HepG2 (cell line): Measurements from ENCODE around the gene MLH1. TPM values are rescaled to one million over a fixed set of nuclear protein-coding genes. Genes with fewer than 3 reads are reported as not detected.
A peak's percentile ranks its signal among the peaks of the same experiment; 100 is the strongest.

Source experiments
- AGO2 ChIP-seq: fragments of 200-400 bp; formaldehyde crosslinking; optimal IDR thresholded peaks from 2 replicates; pipeline ENCODE3; 2017; ENCODE audit warnings: mild to moderate bottlenecking, low read depth, low read length, moderate library complexity
- GFI1 ChIP-seq: sonication (generic); formaldehyde crosslinking; IDR thresholded peaks from 2 replicates; pipeline ENCODE4 v1.5.0; 2020; ENCODE audit warnings: missing genetic modification reagents, mild to moderate bottlenecking, borderline replicate concordance
- KDM2A ChIP-seq: sonication (generic); formaldehyde crosslinking; IDR thresholded peaks from 2 replicates; pipeline ENCODE4 v1.4.0; 2020; ENCODE audit warnings: low read depth, missing genetic modification reagents, borderline replicate concordance
- KDM5B ChIP-seq: sonication (generic); formaldehyde crosslinking; IDR thresholded peaks from 2 replicates; pipeline ENCODE4 v1.4.0; 2020; ENCODE audit warnings: missing genetic modification reagents, mild to moderate bottlenecking, borderline replicate concordance
- KMT2B ChIP-seq: IDR thresholded peaks from 2 replicates; pipeline ENCODE4 v1.6.1; 2016; ENCODE audit warnings: missing genetic modification reagents, missing compliant biosample characterization
- MYNN ChIP-seq: sonication (generic); formaldehyde crosslinking; IDR thresholded peaks from 2 replicates; pipeline ENCODE4 v1.4.0; 2020; ENCODE audit warnings: mild to moderate bottlenecking, low read depth, missing genetic modification reagents
- NFKBIZ ChIP-seq: IDR thresholded peaks from 2 replicates; pipeline ENCODE4 v1.6.1; 2018; ENCODE audit warnings: missing genetic modification reagents, missing compliant biosample characterization
- PHB2 ChIP-seq: fragments of 450-650 bp; IDR thresholded peaks from 2 replicates; pipeline ENCODE4 v1.6.1; 2018; ENCODE audit not compliant: partially characterized antibody
- TARDBP ChIP-seq: sonication (generic); formaldehyde crosslinking; IDR thresholded peaks from 2 replicates; pipeline ENCODE4 v1.8.0; 2022; ENCODE audit warnings: mild to moderate bottlenecking, missing genetic modification reagents
- U2AF2 ChIP-seq: fragments of 200-400 bp; formaldehyde crosslinking; IDR thresholded peaks from 2 replicates; pipeline ENCODE4 v1.6.1; 2017; ENCODE audit warnings: low read depth, mild to moderate bottlenecking, low read length
- ZFP36L2 ChIP-seq: sonication (generic); formaldehyde crosslinking; IDR thresholded peaks from 2 replicates; pipeline ENCODE4 v1.4.0; 2020; ENCODE audit warnings: missing genetic modification reagents
- ZNF235 ChIP-seq: sonication (generic); formaldehyde crosslinking; IDR thresholded peaks from 2 replicates; pipeline ENCODE4 v1.8.1; 2023; ENCODE audit warnings: mild to moderate bottlenecking, missing genetic modification reagents, borderline replicate concordance
- ZNF510 ChIP-seq: sonication (generic); formaldehyde crosslinking; IDR thresholded peaks from 2 replicates; pipeline ENCODE4 v1.4.0; 2020; ENCODE audit warnings: low read depth, mild to moderate bottlenecking, missing genetic modification reagents
- ZNF7 ChIP-seq: IDR thresholded peaks from 2 replicates; pipeline ENCODE4 v1.6.1; 2016; ENCODE audit warnings: missing biosample characterization, missing genetic modification reagents
- ZNF776 ChIP-seq: sonication (generic); formaldehyde crosslinking; IDR thresholded peaks from 2 replicates; pipeline ENCODE4 v1.4.0; 2020; ENCODE audit warnings: mild to moderate bottlenecking, missing genetic modification reagents
- ZNF850 ChIP-seq: sonication (generic); formaldehyde crosslinking; conservative IDR thresholded peaks from 2 replicates; pipeline ENCODE4 v1.9.0; 2021; ENCODE audit warnings: mild to moderate bottlenecking, missing genetic modification reagents
- ZSCAN22 ChIP-seq: sonication (generic); formaldehyde crosslinking; IDR thresholded peaks from 2 replicates; pipeline ENCODE4 v1.4.0; 2020; ENCODE audit warnings: mild to moderate bottlenecking, missing genetic modification reagents
- polyA plus RNA-seq, 8 experiments: library from polyadenylated mRNA; depleted of rRNA in 3 of 8; stranded (reverse) in 7 of 8; unstranded in 1 of 8; fragments of >200 nt; fragmentation: Illumina TruSeq in 4 of 8; extraction: Trizol in 4 of 8; gene quantifications; 2 replicates each; pipeline versions ENCODE4 v1.2.1 to v1.2.3, GENCODE V29; 2011 to 2016; ENCODE audit warnings: low read depth in 4 of 8, missing spikeins in 1 of 8, mixed read lengths in 1 of 8; ENCODE audit not compliant: insufficient read depth in 1 of 8
- total RNA-seq, 5 experiments: library from RNA; depleted of rRNA; stranded (reverse); fragments of >200 nt; fragmentation: Illumina TruSeq; extraction: Trizol; gene quantifications; 2 replicates each; pipeline ENCODE4 v1.2.3, GENCODE V29; 2016; ENCODE audit warnings: low read depth in 1 of 5
- TF ChIP-seq, protein P1 (sequence below): sonication (generic); formaldehyde crosslinking; conservative IDR thresholded peaks from 2 replicates; pipeline ENCODE4 v1.4.0; 2020; ENCODE audit warnings: missing genetic modification reagents
- TF ChIP-seq, protein P2 (sequence below): sonication (generic); formaldehyde crosslinking; IDR thresholded peaks from 2 replicates; pipeline ENCODE4 v1.5.0; 2020; ENCODE audit warnings: missing genetic modification reagents
- TF ChIP-seq, protein P3 (sequence below): sonication (generic); formaldehyde crosslinking; IDR thresholded peaks from 2 replicates; pipeline ENCODE4 v1.5.0; 2020; ENCODE audit warnings: mild to moderate bottlenecking, missing genetic modification reagents, borderline replicate concordance
- TF ChIP-seq, protein P4 (sequence below): sonication (generic); formaldehyde crosslinking; IDR thresholded peaks from 2 replicates; pipeline ENCODE4 v1.5.0; 2020; ENCODE audit warnings: missing genetic modification reagents

Gene MLH1
- total and polyA plus RNA-seq, 2 of the 13 experiments (the other 11 are each of a cell fraction or from before 2014, with no cell fraction given): 29.5 to 70.8 TPM

DNA sequence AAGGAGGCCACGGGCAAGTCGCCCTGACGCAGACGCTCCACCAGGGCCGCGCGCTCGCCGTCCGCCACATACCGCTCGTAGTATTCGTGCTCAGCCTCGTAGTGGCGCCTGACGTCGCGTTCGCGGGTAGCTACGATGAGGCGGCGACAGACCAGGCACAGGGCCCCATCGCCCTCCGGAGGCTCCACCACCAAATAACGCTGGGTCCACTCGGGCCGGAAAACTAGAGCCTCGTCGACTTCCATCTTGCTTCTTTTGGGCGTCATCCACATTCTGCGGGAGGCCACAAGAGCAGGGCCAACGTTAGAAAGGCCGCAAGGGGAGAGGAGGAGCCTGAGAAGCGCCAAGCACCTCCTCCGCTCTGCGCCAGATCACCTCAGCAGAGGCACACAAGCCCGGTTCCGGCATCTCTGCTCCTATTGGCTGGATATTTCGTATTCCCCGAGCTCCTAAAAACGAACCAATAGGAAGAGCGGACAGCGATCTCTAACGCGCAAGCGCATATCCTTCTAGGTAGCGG, 452 bp upstream of the MLH1 start, which contains the start of gene EPM2AIP1 (continued):
- TF ChIP-seq, protein P1, sequence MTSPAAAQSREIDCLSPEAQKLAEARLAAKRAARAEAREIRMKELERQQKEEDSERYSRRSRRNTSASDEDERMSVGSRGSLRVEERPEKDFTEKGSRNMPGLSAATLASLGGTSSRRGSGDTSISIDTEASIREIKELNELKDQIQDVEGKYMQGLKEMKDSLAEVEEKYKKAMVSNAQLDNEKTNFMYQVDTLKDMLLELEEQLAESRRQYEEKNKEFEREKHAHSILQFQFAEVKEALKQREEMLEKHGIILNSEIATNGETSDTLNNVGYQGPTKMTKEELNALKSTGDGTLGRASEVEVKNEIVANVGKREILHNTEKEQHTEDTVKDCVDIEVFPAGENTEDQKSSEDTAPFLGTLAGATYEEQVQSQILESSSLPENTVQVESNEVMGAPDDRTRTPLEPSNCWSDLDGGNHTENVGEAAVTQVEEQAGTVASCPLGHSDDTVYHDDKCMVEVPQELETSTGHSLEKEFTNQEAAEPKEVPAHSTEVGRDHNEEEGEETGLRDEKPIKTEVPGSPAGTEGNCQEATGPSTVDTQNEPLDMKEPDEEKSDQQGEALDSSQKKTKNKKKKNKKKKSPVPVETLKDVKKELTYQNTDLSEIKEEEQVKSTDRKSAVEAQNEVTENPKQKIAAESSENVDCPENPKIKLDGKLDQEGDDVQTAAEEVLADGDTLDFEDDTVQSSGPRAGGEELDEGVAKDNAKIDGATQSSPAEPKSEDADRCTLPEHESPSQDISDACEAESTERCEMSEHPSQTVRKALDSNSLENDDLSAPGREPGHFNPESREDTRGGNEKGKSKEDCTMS (CRISPR knock-in tag): no peak
- TF ChIP-seq ZFP36L2 (CRISPR knock-in tag) (no peak), ZNF235 (CRISPR knock-in tag) (no peak), KMT2B (CRISPR knock-in tag) (no peak), MYNN (CRISPR knock-in tag) (no peak), ZNF850 (CRISPR knock-in tag) (no peak), AGO2 (peak; percentile 83), GFI1 (CRISPR knock-in tag) (0 out of 2 replicates have a peak, but pooled peaks have one; percentile 44), KDM5B (peak; percentile 91; the same call in 1 of the 2 replicates), PHB2 (no peak), U2AF2 (no peak), ZSCAN22 (CRISPR knock-in tag) (no peak), TARDBP (CRISPR knock-in tag) (peak; percentile 65), ZNF776 (CRISPR knock-in tag) (no peak), KDM2A (CRISPR knock-in tag) (peak; percentile 87), ZNF510 (CRISPR knock-in tag) (no peak), NFKBIZ (CRISPR knock-in tag) (0 out of 2 replicates have a peak, but pooled peaks have one; percentile 16), ZNF7 (CRISPR knock-in tag) (0 out of 2 replicates have a peak, but pooled peaks have one; percentile 32)
- TF ChIP-seq, protein P2, sequence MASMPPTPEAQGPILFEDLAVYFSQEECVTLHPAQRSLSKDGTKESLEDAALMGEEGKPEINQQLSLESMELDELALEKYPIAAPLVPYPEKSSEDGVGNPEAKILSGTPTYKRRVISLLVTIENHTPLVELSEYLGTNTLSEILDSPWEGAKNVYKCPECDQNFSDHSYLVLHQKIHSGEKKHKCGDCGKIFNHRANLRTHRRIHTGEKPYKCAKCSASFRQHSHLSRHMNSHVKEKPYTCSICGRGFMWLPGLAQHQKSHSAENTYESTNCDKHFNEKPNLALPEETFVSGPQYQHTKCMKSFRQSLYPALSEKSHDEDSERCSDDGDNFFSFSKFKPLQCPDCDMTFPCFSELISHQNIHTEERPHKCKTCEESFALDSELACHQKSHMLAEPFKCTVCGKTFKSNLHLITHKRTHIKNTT: no peak
- TF ChIP-seq, protein P3, sequence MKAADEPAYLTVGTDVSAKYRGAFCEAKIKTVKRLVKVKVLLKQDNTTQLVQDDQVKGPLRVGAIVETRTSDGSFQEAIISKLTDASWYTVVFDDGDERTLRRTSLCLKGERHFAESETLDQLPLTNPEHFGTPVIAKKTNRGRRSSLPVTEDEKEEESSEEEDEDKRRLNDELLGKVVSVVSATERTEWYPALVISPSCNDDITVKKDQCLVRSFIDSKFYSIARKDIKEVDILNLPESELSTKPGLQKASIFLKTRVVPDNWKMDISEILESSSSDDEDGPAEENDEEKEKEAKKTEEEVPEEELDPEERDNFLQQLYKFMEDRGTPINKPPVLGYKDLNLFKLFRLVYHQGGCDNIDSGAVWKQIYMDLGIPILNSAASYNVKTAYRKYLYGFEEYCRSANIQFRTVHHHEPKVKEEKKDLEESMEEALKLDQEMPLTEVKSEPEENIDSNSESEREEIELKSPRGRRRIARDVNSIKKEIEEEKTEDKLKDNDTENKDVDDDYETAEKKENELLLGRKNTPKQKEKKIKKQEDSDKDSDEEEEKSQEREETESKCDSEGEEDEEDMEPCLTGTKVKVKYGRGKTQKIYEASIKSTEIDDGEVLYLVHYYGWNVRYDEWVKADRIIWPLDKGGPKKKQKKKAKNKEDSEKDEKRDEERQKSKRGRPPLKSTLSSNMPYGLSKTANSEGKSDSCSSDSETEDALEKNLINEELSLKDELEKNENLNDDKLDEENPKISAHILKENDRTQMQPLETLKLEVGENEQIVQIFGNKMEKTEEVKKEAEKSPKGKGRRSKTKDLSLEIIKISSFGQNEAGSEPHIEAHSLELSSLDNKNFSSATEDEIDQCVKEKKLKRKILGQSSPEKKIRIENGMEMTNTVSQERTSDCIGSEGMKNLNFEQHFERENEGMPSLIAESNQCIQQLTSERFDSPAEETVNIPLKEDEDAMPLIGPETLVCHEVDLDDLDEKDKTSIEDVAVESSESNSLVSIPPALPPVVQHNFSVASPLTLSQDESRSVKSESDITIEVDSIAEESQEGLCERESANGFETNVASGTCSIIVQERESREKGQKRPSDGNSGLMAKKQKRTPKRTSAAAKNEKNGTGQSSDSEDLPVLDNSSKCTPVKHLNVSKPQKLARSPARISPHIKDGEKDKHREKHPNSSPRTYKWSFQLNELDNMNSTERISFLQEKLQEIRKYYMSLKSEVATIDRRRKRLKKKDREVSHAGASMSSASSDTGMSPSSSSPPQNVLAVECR (CRISPR knock-in tag): peak; percentile 51; the same call in 1 of the 2 replicates
- TF ChIP-seq, protein P4, sequence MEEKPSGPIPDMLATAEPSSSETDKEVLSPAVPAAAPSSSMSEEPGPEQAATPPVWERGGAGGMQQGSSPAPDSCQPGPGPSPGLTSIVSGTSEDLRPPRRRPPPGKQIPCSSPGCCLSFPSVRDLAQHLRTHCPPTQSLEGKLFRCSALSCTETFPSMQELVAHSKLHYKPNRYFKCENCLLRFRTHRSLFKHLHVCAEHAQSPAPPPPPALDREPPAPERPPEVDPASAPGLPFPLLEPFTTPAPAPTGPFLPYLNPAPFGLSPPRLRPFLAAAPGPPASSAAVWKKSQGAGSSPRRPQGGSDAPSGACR (CRISPR knock-in tag): 0 out of 2 replicates have a peak, but pooled peaks have one; percentile 41
